HG02938 (cell line): ENCODE data around the gene TEKT1.
A peak's percentile ranks its signal among the peaks of the same experiment; 100 is the strongest.
"Not testable (repeated sequence)": the region's sequence is repeated elsewhere in the genome, so short reads cannot be mapped to it uniquely, and the experiment has no call there.

Source experiments
- ATAC-seq: cut with Tn5 transposase; IDR thresholded peaks from one replicate; pipeline ENCODE4 v1.9.1; 2021; ENCODE audit warnings: mild to moderate bottlenecking, moderate library complexity; ENCODE audit not compliant: unreplicated experiment

TEKT1 gene

GRCh38 chr17:6831661-6832263 is at the start of gene TEKT1:
Gene TEKT1 (minus strand): TSS chr17:6831729. CDS start chr17:6830376, 1,353 bp downstream.
- ATAC-seq = peak; percentile 52

GRCh38 chr17:6879221-6879975 is 47.9 kb upstream of the TEKT1 start:
- ATAC-seq = not testable (repeated sequence)

GRCh38 chr17:6875276-6875675 is 43.7 kb upstream of the TEKT1 start:
- not testable (repeated sequence) for ATAC-seq

GRCh38 chr17:6872936-6873335 is 41.4 kb upstream of the TEKT1 start:
- no peak for ATAC-seq

GRCh38 chr17:6870841-6871240 is 39.3 kb upstream of the TEKT1 start:
- no peak for ATAC-seq

GRCh38 chr17:6868582-6868981 is 37.1 kb upstream of the TEKT1 start:
- no peak for ATAC-seq

GRCh38 chr17:6867849-6868248 is 36.3 kb upstream of the TEKT1 start:
- no peak for ATAC-seq

GRCh38 chr17:6862825-6863224 is 31.3 kb upstream of the TEKT1 start:
- ATAC-seq = no peak

- ATAC-seq = no peak
Observed at GRCh38 chr17:6862122-6862521, 30.6 kb upstream of the TEKT1 start.

- no peak for ATAC-seq
Observed at GRCh38 chr17:6857904-6858303, 26.4 kb upstream of the TEKT1 start.

- ATAC-seq = no peak
Observed at GRCh38 chr17:6857336-6857735, 25.8 kb upstream of the TEKT1 start.

GRCh38 chr17:6856051-6856450 is 24.5 kb upstream of the TEKT1 start:
- no peak for ATAC-seq

GRCh38 chr17:6853764-6854442 is 22.4 kb upstream of the TEKT1 start:
- no peak for ATAC-seq

GRCh38 chr17:6848545-6849179 is 17.1 kb upstream of the TEKT1 start:
- ATAC-seq = not testable (repeated sequence)

GRCh38 chr17:6846138-6846537 is 14.6 kb upstream of the TEKT1 start:
- not testable (repeated sequence) for ATAC-seq

GRCh38 chr17:6844406-6844805 is 12.9 kb upstream of the TEKT1 start:
- ATAC-seq = not testable (repeated sequence)

GRCh38 chr17:6843241-6843880 is 11.8 kb upstream of the TEKT1 start:
- ATAC-seq = no peak

- not testable (repeated sequence) for ATAC-seq
Observed at GRCh38 chr17:6841769-6842168, 10.2 kb upstream of the TEKT1 start.

GRCh38 chr17:6830383-6830986 is 1.0 kb downstream of the TEKT1 start:
- ATAC-seq = no peak

- ATAC-seq = no peak
Observed at GRCh38 chr17:6823011-6823442, 8.5 kb downstream of the TEKT1 start.
